Tibial artery (tissue), 4 donors: ENCODE data around the gene NTM.

ENCODE experiments used
- DNase-seq, 2 donors: peaks; one replicate each; pipeline ENCODE4 v3.0.0-alpha.2; 2019
- H3K27ac ChIP-seq, 2 donors: fragments of 200-600 bp; sonication (generic) in 1 of 2; 1 replicate in 1 of 2; 2 replicates in 1 of 2; pipeline ENCODE4 v1.5.1; 2018 to 2019; ENCODE audit warnings: mild to moderate bottlenecking in 1 of 2
- H3K27me3 ChIP-seq, 2 donors: fragments of 200-600 bp; sonication (generic) in 1 of 2; one replicate each; pipeline versions ENCODE4 v1.5.1 to v1.6.0; 2016 to 2019
- H3K36me3 ChIP-seq, 3 donors: fragments of 200-600 bp; sonication (generic) in 2 of 3; one replicate each; pipeline ENCODE4 v1.5.1; 2016 to 2019; ENCODE audit warnings: mild to moderate bottlenecking in 2 of 3
- H3K4me1 ChIP-seq, 4 donors: fragments of 200-600 bp; sonication (generic) in 2 of 4; 1 replicate in 3 of 4; 2 replicates in 1 of 4; pipeline ENCODE4 v1.5.1; 2016 to 2019
- H3K4me3 ChIP-seq, 2 donors: fragments of 200-600 bp; sonication (generic) in 1 of 2; 1 replicate in 1 of 2; 2 replicates in 1 of 2; pipeline ENCODE4 v1.5.1; 2018 to 2019; ENCODE audit warnings: mild to moderate bottlenecking in 2 of 2
- H3K9me3 ChIP-seq, 3 donors: fragments of 200-600 bp; sonication (generic) in 1 of 3; one replicate each; pipeline ENCODE4 v1.5.1; 2016 to 2019
- CTCF ChIP-seq, 2 experiments: fragments of 200-600 bp in 1 of 2; fragments of 450-650 bp in 1 of 2; IDR thresholded peaks; one replicate each; pipeline ENCODE4 v1.5.1; 2017 to 2019; ENCODE audit warnings: antibody characterized with exemption in 2 of 2, mild to moderate bottlenecking in 1 of 2, moderate library complexity in 1 of 2
- intact Hi-C: fragments of 100-400 bp; cut with DNase I; formaldehyde crosslinking; loops from one replicate; pipeline ENCODE4 v1.15.0; 2023; ENCODE audit warnings: low total_unique reads

Gene NTM

GRCh38 chr11:131857246-131857645, 486.8 kb downstream of the NTM start:
- no peak overlapping the region for H3K27ac ChIP-seq
- H3K4me1 ChIP-seq: no peaks in the 10 kb centered on the region

GRCh38 chr11:131858505-131858904, 488.1 kb downstream of the NTM start:
- no peak for DNase-seq
- Histone ChIP-seq H3K27ac (no peak overlapping the region), H3K36me3 (no peaks in the 10 kb centered on the region), H3K27me3 (peaks cover 0 to 5% of the 10 kb centered on the region in 2 donors), H3K4me1 (no peaks in the 10 kb centered on the region), H3K4me3 (no peak overlapping the region), H3K9me3 (no peaks in the 10 kb centered on the region)
- TF ChIP-seq CTCF (IDR thresholded peaks at IDR 0.05): no peak
- intact Hi-C loops: no loop called here

More at GRCh38 chr11:131857246-131857645, 486.8 kb downstream of the NTM start:
- Histone ChIP-seq H3K36me3 (no peaks in the 10 kb centered on the region), H3K27me3 (peaks cover 0 to 5% of the 10 kb centered on the region in 2 donors), H3K9me3 (no peaks in the 10 kb centered on the region), H3K4me3 (no peak overlapping the region)
- DNase-seq: no peak
- TF ChIP-seq CTCF (IDR thresholded peaks at IDR 0.05): no peak
- intact Hi-C loops: no loop called here

- H3K9me3 ChIP-seq: no peaks in the 10 kb centered on the region
- TF ChIP-seq CTCF (IDR thresholded peaks at IDR 0.05): no peak
- intact Hi-C loops: no loop called here
- no peak for DNase-seq
- H3K36me3 ChIP-seq: no peaks in the 10 kb centered on the region
- no peaks in the 10 kb centered on the region for H3K4me1 ChIP-seq
- no peak overlapping the region for H3K4me3 ChIP-seq
- H3K27me3 ChIP-seq: peaks cover 0 to 5% of the 10 kb centered on the region in 2 donors
- H3K27ac ChIP-seq: no peak overlapping the region
Observed at GRCh38 chr11:131859538-131860210, 489.3 kb downstream of the NTM start.

DNA sequence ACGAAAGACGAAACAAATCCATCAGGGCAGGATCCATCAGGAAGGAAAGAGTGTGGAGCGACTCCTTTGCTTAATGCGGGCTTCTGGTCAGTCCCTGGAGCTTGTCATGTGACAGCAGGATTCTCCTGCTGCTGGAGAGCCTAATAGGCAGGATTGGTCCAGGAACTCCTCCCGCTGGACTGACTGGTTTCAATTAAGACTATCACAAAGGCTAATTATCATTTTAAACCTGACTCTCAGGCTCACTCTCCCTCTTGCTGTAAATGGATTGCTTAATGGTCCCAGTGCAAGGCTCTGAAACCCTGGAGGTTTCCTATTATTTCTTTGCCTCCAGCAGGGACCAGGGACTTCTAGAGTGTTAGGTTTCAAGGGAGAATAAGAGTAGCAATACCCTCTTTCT, 493.8 kb downstream of the NTM start:
- Histone ChIP-seq H3K27ac (no peak overlapping the region), H3K4me1 (no peaks in the 10 kb centered on the region), H3K4me3 (no peak overlapping the region), H3K27me3 (peaks cover 0 to 3% of the 10 kb centered on the region in 2 donors), H3K9me3 (no peaks in the 10 kb centered on the region), H3K36me3 (no peaks in the 10 kb centered on the region)
- no peak for DNase-seq
- no peak for TF ChIP-seq CTCF (IDR thresholded peaks at IDR 0.05)
- intact Hi-C loops: no loop called here

DNA sequence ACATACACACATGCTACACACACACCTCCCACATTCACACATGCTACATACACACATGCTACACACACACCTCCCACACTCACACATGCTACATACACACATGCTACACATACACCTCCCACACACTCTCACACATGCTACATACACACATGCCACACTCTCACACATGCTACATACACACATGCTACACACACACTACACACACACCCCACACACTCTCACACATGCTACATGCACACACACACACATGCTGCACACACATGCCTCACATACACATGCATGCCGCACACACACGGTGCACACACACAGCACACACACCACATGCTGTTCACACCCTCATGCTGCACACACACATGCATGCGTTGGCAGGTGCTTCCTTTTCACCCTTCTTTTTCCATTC, 495.4 kb downstream of the NTM start:
- H3K27ac ChIP-seq: no peak overlapping the region
- no peaks in the 10 kb centered on the region for H3K4me1 ChIP-seq
- TF ChIP-seq CTCF (IDR thresholded peaks at IDR 0.05): no peak
- intact Hi-C loops: no loop called here
- no peak overlapping the region for H3K4me3 ChIP-seq
- no peaks in the 10 kb centered on the region for H3K27me3 ChIP-seq
- no peaks in the 10 kb centered on the region for H3K36me3 ChIP-seq
- DNase-seq: no peak
- no peaks in the 10 kb centered on the region for H3K9me3 ChIP-seq
